B cell (primary cell): Measurements from ENCODE around the gene GPR85. TPM values are rescaled to one million over a fixed set of nuclear protein-coding genes. Genes with fewer than 3 reads are reported as not detected.

Experiments used
- ATAC-seq: fragments of 200-7000 bp; cut with Tn5 transposase; one replicate; pipeline ENCODE4 v1.10.0; 2021; ENCODE audit warnings: low read depth, mild to moderate bottlenecking, moderate number of reproducible peaks, moderate library complexity
- CTCF ChIA-PET: fragments of 350-600 bp; sonication (Branson Sonifier 250); formaldehyde crosslinking; loops from one replicate; lab custom pipeline; 2021; ENCODE audit warnings: antibody characterized with exemption, inconsistent platforms; lab: Charles Lee
- POLR2A ChIA-PET: fragments of 350-600 bp; sonication (Branson Sonifier 250); formaldehyde crosslinking; loops from one replicate; lab custom pipeline; 2021; ENCODE audit warnings: antibody characterized with exemption; lab: Charles Lee
- DNase-seq: peaks from one replicate; pipeline ENCODE4 v3.0.0; 2013
- H2AFZ ChIP-seq: 2 replicates; pipeline ENCODE4 v1.6.1; 2012; ENCODE audit warnings: mild to moderate bottlenecking, low read depth, low read length; ENCODE audit not compliant: insufficient read depth, poor library complexity, severe bottlenecking
- H3K27ac ChIP-seq, 2 donors: 1 replicate in 1 of 2; 2 replicates in 1 of 2; pipeline ENCODE4 v1.5.1; 2012 to 2013; ENCODE audit warnings: low read length in 2 of 2, mild to moderate bottlenecking in 2 of 2, moderate library complexity in 1 of 2
- H3K27me3 ChIP-seq, 4 experiments: fragments of 200-600 bp in 1 of 4; sonication (generic) in 1 of 4; replicated peaks in 1 of 4; 1 replicate in 2 of 4; 2 replicates in 2 of 4; pipeline versions ENCODE4 v1.6.1 to v1.7.0; 2013 to 2016; ENCODE audit warnings: low read length in 3 of 4, mild to moderate bottlenecking in 2 of 4, mixed read lengths in 1 of 4, moderate library complexity in 1 of 4; ENCODE audit not compliant: insufficient read depth in 4 of 4, control insufficient read depth in 3 of 4; ENCODE audit errors: control extremely low read depth in 1 of 4
- H3K36me3 ChIP-seq, 2 experiments: replicated peaks in 1 of 2; 1 replicate in 1 of 2; 2 replicates in 1 of 2; pipeline versions ENCODE4 v1.6.1 to v1.7.1; 2013; ENCODE audit warnings: low read length in 1 of 2; ENCODE audit not compliant: insufficient read depth in 2 of 2, control insufficient read depth in 1 of 2; ENCODE audit errors: control extremely low read depth in 1 of 2, extremely low read depth in 1 of 2
- H3K4me1 ChIP-seq, 2 donors: fragments of 200-600 bp in 1 of 2; sonication (generic) in 1 of 2; 1 replicate in 1 of 2; 2 replicates in 1 of 2; pipeline versions ENCODE4 v1.5.1 to v1.6.1; 2013 to 2017; ENCODE audit warnings: low read length in 2 of 2; ENCODE audit not compliant: control insufficient read depth in 2 of 2, insufficient read depth in 2 of 2
- H3K4me2 ChIP-seq: replicated peaks from 2 replicates; pipeline ENCODE3; 2012; ENCODE audit warnings: mild to moderate bottlenecking, low read depth, low read length; ENCODE audit not compliant: poor library complexity, severe bottlenecking
- H3K4me3 ChIP-seq, 5 experiments: fragments of 200-600 bp in 1 of 5; sonication (generic) in 1 of 5; 1 replicate in 3 of 5; 2 replicates in 2 of 5; pipeline versions ENCODE4 v1.5.1 to v1.7.0; 2011 to 2016; ENCODE audit warnings: low read length in 4 of 5, mild to moderate bottlenecking in 4 of 5, low read depth in 2 of 5, control low read depth in 1 of 5, moderate library complexity in 1 of 5; ENCODE audit not compliant: insufficient read depth in 1 of 5; ENCODE audit errors: control extremely low read depth in 1 of 5, extremely low read depth in 1 of 5
- H3K79me2 ChIP-seq: fragments of 200-600 bp; sonication (generic); one replicate; pipeline ENCODE4 v1.6.0; 2016; ENCODE audit warnings: low read length; ENCODE audit not compliant: control insufficient read depth, insufficient read depth
- H3K9ac ChIP-seq: fragments of 200-600 bp; sonication (generic); 2 replicates; pipeline ENCODE4 v1.6.1; 2017; ENCODE audit warnings: mild to moderate bottlenecking, low read length, moderate library complexity
- H3K9me3 ChIP-seq, 3 donors: one replicate each; pipeline versions ENCODE4 v1.6.1 to v1.7.1; 2013; ENCODE audit warnings: low read length in 2 of 3; ENCODE audit not compliant: control insufficient read depth in 2 of 3, insufficient read depth in 1 of 3; ENCODE audit errors: control extremely low read depth in 1 of 3
- H4K20me1 ChIP-seq: 2 replicates; pipeline ENCODE4 v1.6.0; 2012; ENCODE audit warnings: mild to moderate bottlenecking, low read length; ENCODE audit not compliant: insufficient read depth, control insufficient read depth, poor library complexity, severe bottlenecking
- H3K27ac Mint-ChIP-seq: one replicate; pipeline ENCODE4 v1.8.0; 2021; ENCODE audit warnings: mixed read lengths
- H3K27me3 Mint-ChIP-seq: one replicate; pipeline ENCODE4 v1.8.0; 2021; ENCODE audit warnings: mixed read lengths
- H3K4me1 Mint-ChIP-seq: one replicate; pipeline ENCODE4 v1.8.0; 2021; ENCODE audit warnings: mixed read lengths
- H3K4me3 Mint-ChIP-seq: one replicate; pipeline ENCODE4 v1.8.0; 2021; ENCODE audit warnings: mixed read lengths
- H3K9me3 Mint-ChIP-seq: one replicate; pipeline ENCODE4 v1.8.0; 2022; ENCODE audit warnings: mixed read lengths; ENCODE audit not compliant: insufficient read depth
- EZH2 ChIP-seq: IDR thresholded peaks from 2 replicates; pipeline ENCODE4 v1.6.1; 2012; ENCODE audit warnings: borderline replicate concordance, low read depth, mild to moderate bottlenecking, moderate library complexity, low read length; ENCODE audit not compliant: insufficient read depth, poor library complexity, severe bottlenecking
- WGBS: methylation state at CpG from one replicate; pipeline ENCODE4 v1.1.5; 2013; ENCODE audit warnings: missing lambda C conversion rate; ENCODE audit not compliant: insufficient coverage; 5-methylcytosine and 5-hydroxymethylcytosine counted together
- intact Hi-C: fragments of 100-400 bp; cut with micrococcal nuclease; formaldehyde crosslinking; loops from one replicate; pipeline ENCODE4 v1.10.0; 2022
- polyA plus RNA-seq: library from polyadenylated mRNA; depleted of rRNA; stranded (reverse); fragments of >200 nt; gene quantifications from 2 replicates; pipeline ENCODE4 v1.2.3, GENCODE V29; 2012
- total RNA-seq, 2 donors: library from RNA; stranded (reverse); fragments of 120-200 nt in 1 of 2; gene quantifications; 1 replicate in 1 of 2; 2 replicates in 1 of 2; pipeline versions ENCODE4 v1.2.3 to v1.2.4, GENCODE V29; 2013 to 2022
- TF ChIP-seq, protein P1 (sequence below): fragments of 200-600 bp; IDR thresholded peaks from one replicate; pipeline ENCODE4 v1.8.0; 2022; ENCODE audit warnings: antibody characterized with exemption, mild to moderate bottlenecking

Gene GPR85
- total and polyA plus RNA-seq, 2 donors (not counting 1 experiment from before 2014, with no cell fraction given), result not detected

DNA sequence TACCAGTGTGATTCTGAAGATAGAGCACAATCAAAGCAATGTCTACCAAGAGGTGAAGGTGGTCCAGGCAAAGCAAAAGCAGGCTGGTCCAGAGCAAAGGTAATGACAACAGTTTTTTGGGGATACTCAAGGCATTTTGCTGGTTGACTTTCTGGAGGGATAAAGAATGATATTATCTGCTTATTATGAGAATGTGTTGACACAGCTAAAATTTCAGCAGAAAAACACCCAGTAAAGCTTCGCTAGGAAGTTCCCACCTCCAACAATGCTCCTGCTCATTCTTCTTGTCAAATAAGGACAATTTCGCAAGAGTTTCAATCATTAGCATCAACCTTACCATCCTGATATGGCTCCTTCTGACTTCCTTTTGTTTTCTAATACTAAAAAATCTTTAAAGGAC, 24.1 kb downstream of the GPR85 start:
- Mint-ChIP-seq H3K27me3 (peaks cover 18% of the 10 kb centered on the region), H3K9me3 (no peaks in the 10 kb centered on the region), H3K4me3 (no peak overlapping the region), H3K27ac (no peak overlapping the region), H3K4me1 (no peaks in the 10 kb centered on the region)
- CTCF ChIA-PET, result no interaction called here
- Histone ChIP-seq H3K27ac (no peak overlapping the region), H3K79me2 (no peaks in the 10 kb centered on the region), H3K36me3 (no peaks in the 10 kb centered on the region), H4K20me1 (no peaks in the 10 kb centered on the region), H3K9me3 (no peaks in the 10 kb centered on the region), H2AFZ (no peak overlapping the region), H3K9ac (no peak overlapping the region), H3K27me3 (peaks cover 0 to 3% (median 0%) of the 10 kb centered on the region in 4 experiments), H3K4me2 (no peak overlapping the region), H3K4me1 (no peaks in the 10 kb centered on the region), H3K4me3 (no peak overlapping the region)
- TF ChIP-seq, protein P1, sequence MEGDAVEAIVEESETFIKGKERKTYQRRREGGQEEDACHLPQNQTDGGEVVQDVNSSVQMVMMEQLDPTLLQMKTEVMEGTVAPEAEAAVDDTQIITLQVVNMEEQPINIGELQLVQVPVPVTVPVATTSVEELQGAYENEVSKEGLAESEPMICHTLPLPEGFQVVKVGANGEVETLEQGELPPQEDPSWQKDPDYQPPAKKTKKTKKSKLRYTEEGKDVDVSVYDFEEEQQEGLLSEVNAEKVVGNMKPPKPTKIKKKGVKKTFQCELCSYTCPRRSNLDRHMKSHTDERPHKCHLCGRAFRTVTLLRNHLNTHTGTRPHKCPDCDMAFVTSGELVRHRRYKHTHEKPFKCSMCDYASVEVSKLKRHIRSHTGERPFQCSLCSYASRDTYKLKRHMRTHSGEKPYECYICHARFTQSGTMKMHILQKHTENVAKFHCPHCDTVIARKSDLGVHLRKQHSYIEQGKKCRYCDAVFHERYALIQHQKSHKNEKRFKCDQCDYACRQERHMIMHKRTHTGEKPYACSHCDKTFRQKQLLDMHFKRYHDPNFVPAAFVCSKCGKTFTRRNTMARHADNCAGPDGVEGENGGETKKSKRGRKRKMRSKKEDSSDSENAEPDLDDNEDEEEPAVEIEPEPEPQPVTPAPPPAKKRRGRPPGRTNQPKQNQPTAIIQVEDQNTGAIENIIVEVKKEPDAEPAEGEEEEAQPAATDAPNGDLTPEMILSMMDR, result no peak
- no peak for TF ChIP-seq EZH2
- intact Hi-C loops, result no loop called here
- no peak for DNase-seq
- no peak for ATAC-seq
- 100% methylated on average over 1 of the region's 2 CpGs for WGBS
- POLR2A ChIA-PET, result no interaction called here

DNA sequence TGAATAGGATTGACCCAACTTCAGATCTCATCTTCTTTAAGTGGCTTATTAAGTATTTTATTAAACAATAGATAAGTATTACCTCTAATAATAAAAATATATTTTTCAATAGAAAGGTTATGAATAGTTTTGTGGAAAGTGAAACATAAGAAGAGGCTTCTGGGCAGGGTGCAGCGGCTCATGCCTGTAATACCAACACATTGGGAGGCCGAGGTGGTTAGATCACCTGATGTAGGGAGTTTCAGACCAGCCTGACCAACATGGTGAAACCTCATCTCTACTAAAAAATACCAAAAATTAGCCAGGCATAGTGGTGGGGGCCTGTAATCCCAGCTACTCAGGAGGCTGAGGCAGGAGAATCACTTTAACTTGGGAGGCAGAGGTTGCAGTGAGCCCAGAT, 26.5 kb downstream of the GPR85 start:
- ATAC-seq (no peak), DNase-seq (no peak)
- no peaks in the 10 kb centered on the region for H3K9me3 ChIP-seq
- no peak overlapping the region for H3K4me2 ChIP-seq
- no peaks in the 10 kb centered on the region for H4K20me1 ChIP-seq
- CTCF ChIA-PET, result no interaction called here
- peaks cover 25% of the 10 kb centered on the region for H3K27me3 Mint-ChIP-seq
- H3K27ac ChIP-seq, result no peak overlapping the region
- no peak overlapping the region for H3K9ac ChIP-seq
- intact Hi-C loops, result no loop called here
- H3K36me3 ChIP-seq, result no peaks in the 10 kb centered on the region
- POLR2A ChIA-PET, result no interaction called here
- no peaks in the 10 kb centered on the region for H3K79me2 ChIP-seq
- no peak overlapping the region for H2AFZ ChIP-seq
- no peaks in the 10 kb centered on the region for H3K4me1 Mint-ChIP-seq
- H3K9me3 Mint-ChIP-seq, result no peaks in the 10 kb centered on the region
- H3K27ac Mint-ChIP-seq, result no peak overlapping the region
- H3K27me3 ChIP-seq, result peaks cover 0 to 7% (median 2%) of the 10 kb centered on the region in 4 experiments
- TF ChIP-seq, protein P1, result no peak
- no peak for TF ChIP-seq EZH2
- 75% methylated on average over 2 of the region's 2 CpGs for WGBS
- no peaks in the 10 kb centered on the region for H3K4me1 ChIP-seq
- H3K4me3 Mint-ChIP-seq, result no peak overlapping the region
- no peak overlapping the region for H3K4me3 ChIP-seq
